BE2C (cell line): ENCODE results near the gene CLEC5A.

Experiments
- DNase-seq: peaks from one replicate; pipeline ENCODE4 v3.0.0-alpha.2; 2020
- H3K27me3 ChIP-seq: fragments of 250-450 bp; sonication (Bioruptor Pico); 2 replicates; pipeline ENCODE4 v1.5.1; 2020; ENCODE audit warnings: mild to moderate bottlenecking
- H3K36me3 ChIP-seq: fragments of 250-450 bp; sonication (Bioruptor Pico); 2 replicates; pipeline ENCODE4 v1.5.1; 2020; ENCODE audit warnings: mild to moderate bottlenecking
- H3K4me1 ChIP-seq: fragments of 250-450 bp; sonication (Bioruptor Pico); 2 replicates; pipeline ENCODE4 v1.5.1; 2020
- H3K4me3 ChIP-seq: 2 replicates; pipeline ENCODE4 v1.5.1; 2011; ENCODE audit warnings: low read depth, low read length
- H3K9me3 ChIP-seq: fragments of 250-450 bp; sonication (Bioruptor Pico); 2 replicates; pipeline ENCODE4 v1.5.1; 2020
- CTCF ChIP-seq: IDR thresholded peaks from 2 replicates; pipeline ENCODE4 v1.5.1; 2012; ENCODE audit warnings: mild to moderate bottlenecking, low read depth, low read length

Gene CLEC5A

GRCh38 chr7:141974831-141975230 lies 28.1 kb upstream of the CLEC5A start:
- DNase-seq, result no peak

GRCh38 chr7:141973673-141974072 lies 26.9 kb upstream of the CLEC5A start, which contains the start of gene TAS2R38:
TSS of gene TAS2R38 (minus strand) at chr7:141973773. CDS start at chr7:141973689, 84 bp downstream.
- Histone ChIP-seq H3K9me3 (no peaks in the 10 kb centered on the region), H3K4me3 (no peak within 1 kb of the TSS), H3K36me3 (no peaks in the 10 kb centered on the region), H3K27me3 (no peaks in the 10 kb centered on the region), H3K4me1 (no peaks in the 10 kb centered on the region)
- no peak for TF ChIP-seq CTCF
- DNase-seq, result no peak

More at GRCh38 chr7:141974831-141975230, 28.1 kb upstream of the CLEC5A start:
- Histone ChIP-seq H3K36me3 (no peaks in the 10 kb centered on the region), H3K4me3 (no peak overlapping the region), H3K27me3 (no peaks in the 10 kb centered on the region), H3K9me3 (no peaks in the 10 kb centered on the region), H3K4me1 (no peaks in the 10 kb centered on the region)
- TF ChIP-seq CTCF, result peak; percentile 25; the same call in 1 of the 2 replicates

- H3K36me3 ChIP-seq, result no peaks in the 10 kb centered on the region
- no peaks in the 10 kb centered on the region for H3K27me3 ChIP-seq
- H3K9me3 ChIP-seq, result no peaks in the 10 kb centered on the region
- no peak for TF ChIP-seq CTCF
- DNase-seq, result no peak
- H3K4me1 ChIP-seq, result no peaks in the 10 kb centered on the region
- H3K4me3 ChIP-seq, result no peak overlapping the region
Observed at GRCh38 chr7:141960687-141961422, 14.1 kb upstream of the CLEC5A start.

- no peaks in the 10 kb centered on the region for H3K27me3 ChIP-seq
- no peak for TF ChIP-seq CTCF
- no peaks in the 10 kb centered on the region for H3K9me3 ChIP-seq
- no peak overlapping the region for H3K4me3 ChIP-seq
- DNase-seq, result no peak
- no peaks in the 10 kb centered on the region for H3K36me3 ChIP-seq
- H3K4me1 ChIP-seq, result no peaks in the 10 kb centered on the region
Observed at GRCh38 chr7:141956084-141956483, 9.3 kb upstream of the CLEC5A start.

- DNase-seq, result no peak
- Histone ChIP-seq H3K27me3 (no peaks in the 10 kb centered on the region), H3K36me3 (no peaks in the 10 kb centered on the region), H3K4me3 (no peak overlapping the region), H3K9me3 (no peaks in the 10 kb centered on the region), H3K4me1 (no peaks in the 10 kb centered on the region)
- no peak for TF ChIP-seq CTCF
Observed at GRCh38 chr7:141954334-141954733, 7.6 kb upstream of the CLEC5A start.

GRCh38 chr7:141952461-141952860 lies 5.7 kb upstream of the CLEC5A start:
- no peak for TF ChIP-seq CTCF
- H3K4me1 ChIP-seq, result no peaks in the 10 kb centered on the region
- no peak for DNase-seq
- H3K27me3 ChIP-seq, result no peaks in the 10 kb centered on the region
- H3K4me3 ChIP-seq, result no peak overlapping the region
- H3K36me3 ChIP-seq, result no peaks in the 10 kb centered on the region
- no peaks in the 10 kb centered on the region for H3K9me3 ChIP-seq
